Activated CD4-positive, alpha-beta T cell treated with anti-CD3 and anti-CD28 coated beads for 36 hours (primary cell): ENCODE results near the gene LACTBL1. TPM values are rescaled to one million over a fixed set of nuclear protein-coding genes. Genes with fewer than 3 reads are reported as not detected.
"Not testable (repeated sequence)": the region's sequence is repeated elsewhere in the genome, so short reads cannot be mapped to it uniquely, and the experiment has no call there.

Experiments
- ATAC-seq: fragments of 200-7000 bp; cut with Tn5 transposase; one replicate; pipeline ENCODE4 v1.10.0; 2021; ENCODE audit warnings: mild to moderate bottlenecking, moderate library complexity
- CTCF ChIA-PET: fragments of 350-600 bp; sonication (Branson Sonifier 250); formaldehyde crosslinking; loops from one replicate; lab custom pipeline; 2021; ENCODE audit warnings: antibody characterized with exemption; lab: Charles Lee
- POLR2A ChIA-PET: fragments of 350-600 bp; sonication (Branson Sonifier 250); formaldehyde crosslinking; loops from one replicate; lab custom pipeline; 2021; ENCODE audit warnings: antibody characterized with exemption, inconsistent platforms; lab: Charles Lee
- DNase-seq: peaks from one replicate; pipeline ENCODE4 v3.0.0-alpha.2; 2020
- H3K27ac Mint-ChIP-seq: one replicate; pipeline ENCODE4 v1.8.0; 2021; ENCODE audit warnings: mixed read lengths
- H3K27me3 Mint-ChIP-seq: one replicate; pipeline ENCODE4 v1.8.0; 2021; ENCODE audit warnings: mixed read lengths
- H3K36me3 Mint-ChIP-seq: one replicate; pipeline ENCODE4 v1.8.0; 2021; ENCODE audit warnings: low read depth, mixed read lengths
- H3K4me1 Mint-ChIP-seq: one replicate; pipeline ENCODE4 v1.8.0; 2021; ENCODE audit warnings: mixed read lengths
- H3K4me3 Mint-ChIP-seq: one replicate; pipeline ENCODE4 v1.8.0; 2021; ENCODE audit warnings: mild to moderate bottlenecking, moderate library complexity, mixed read lengths
- H3K9me3 Mint-ChIP-seq: one replicate; pipeline ENCODE4 v1.8.0; 2021; ENCODE audit warnings: low read depth, mixed read lengths
- intact Hi-C, 2 experiments: fragments of 100-400 bp; cut with DNase I in 1 of 2; cut with micrococcal nuclease in 1 of 2; formaldehyde crosslinking; loops; one replicate each; pipeline versions ENCODE4 v1.14.2 to v1.15.1; 2022 to 2024; cut with DNase I, micrococcal nuclease
- total RNA-seq, 2 experiments: library from RNA; stranded (reverse); gene quantifications; one replicate each; pipeline ENCODE4 v1.2.3, GENCODE V29; 2021

Gene LACTBL1, protein sequence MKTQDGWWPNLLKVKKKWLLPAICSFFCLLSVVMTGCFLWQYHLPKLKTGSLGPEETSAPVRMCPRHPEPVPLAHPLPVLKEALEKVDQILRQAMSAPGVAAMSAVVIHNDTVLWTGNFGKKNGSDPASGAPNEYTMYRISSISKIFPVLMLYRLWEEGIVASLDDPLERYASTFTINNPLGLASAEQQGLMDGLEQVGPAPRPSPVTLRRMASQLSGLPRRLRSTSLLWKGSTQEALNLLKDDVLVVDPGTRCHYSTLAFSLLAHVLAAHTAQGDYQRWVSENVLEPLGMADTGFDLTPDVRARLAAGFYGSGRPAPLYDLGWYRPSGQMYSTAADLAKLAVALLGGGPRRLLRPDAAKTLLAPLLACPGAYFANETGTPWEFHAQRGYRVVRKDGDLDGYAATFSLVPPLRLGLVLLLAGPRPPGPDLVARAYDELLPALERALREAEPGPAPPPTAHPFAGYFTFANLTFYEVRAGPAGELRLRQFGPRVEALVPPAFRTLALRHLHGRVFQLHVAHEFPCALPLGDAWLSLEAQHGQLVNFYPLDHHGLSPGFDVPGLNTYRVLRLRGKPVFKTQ
- not detected for total RNA-seq

DNA sequence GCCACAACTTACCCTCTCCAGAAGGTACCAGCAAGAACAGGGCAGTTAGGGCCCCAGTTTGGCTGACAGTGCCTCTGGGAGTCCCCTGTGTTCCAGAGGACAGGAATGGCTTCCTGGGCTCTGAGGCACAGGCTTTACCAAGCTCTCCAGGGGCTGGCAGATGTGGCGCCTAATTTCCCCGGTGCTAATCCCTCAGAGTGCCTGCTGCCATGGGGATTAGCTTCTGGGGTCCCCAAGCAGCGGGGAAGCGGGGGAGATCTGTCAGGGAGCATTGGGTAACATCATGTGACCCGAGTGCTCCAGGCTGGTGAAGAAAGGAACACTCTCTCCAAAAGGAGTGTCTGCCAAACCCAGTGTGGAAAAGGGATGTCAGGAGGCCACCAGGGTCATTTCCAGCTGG, at the start of gene LACTBL1:
LACTBL1 (minus strand) TSS at position 107 of the 400 bp plus-strand sequence. CDS start 550 bp downstream, outside the sequence.
- intact Hi-C loops, result no loop called here
- Mint-ChIP-seq H3K27me3 (peaks cover 31% of the 10 kb centered on the region), H3K36me3 (no peaks in the 10 kb centered on the region), H3K4me1 (no peaks in the 10 kb centered on the region), H3K9me3 (no peaks in the 10 kb centered on the region), H3K27ac (no peak within 1 kb of the TSS), H3K4me3 (no peak within 1 kb of the TSS)
- ATAC-seq, result no peak
- CTCF ChIA-PET, result interaction anchor here (1.3 kb wide), 1 partner anchor 9 kb away, joined by 4 read pairs; no protein-coding TSS in a partner anchor
- no peak for DNase-seq
- POLR2A ChIA-PET, result no interaction called here

DNA sequence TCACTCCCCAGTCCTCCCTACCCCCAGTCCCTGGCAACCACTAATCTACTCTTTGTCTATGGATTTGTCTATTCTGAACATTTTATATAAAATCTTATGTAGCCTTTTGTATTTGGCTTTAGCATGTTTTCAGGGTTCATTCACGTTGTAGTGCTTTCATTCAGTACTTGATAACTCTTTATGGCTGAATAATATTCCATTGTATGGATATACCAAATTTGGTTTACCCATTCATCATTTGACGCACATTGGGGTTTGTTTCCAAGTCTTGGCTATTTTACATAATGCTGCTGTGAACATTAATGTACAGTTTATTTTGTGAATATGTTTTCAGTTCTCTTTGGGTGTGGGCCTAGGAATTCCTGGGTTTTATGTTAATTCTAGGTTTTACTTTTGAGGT, 49.2 kb upstream of the LACTBL1 start:
- Mint-ChIP-seq H3K27ac (no peak overlapping the region), H3K4me3 (no peak overlapping the region), H3K27me3 (no peaks in the 10 kb centered on the region), H3K36me3 (peaks cover 22% of the 10 kb centered on the region), H3K9me3 (peaks cover 7% of the 10 kb centered on the region), H3K4me1 (peaks cover 62% of the 10 kb centered on the region)
- ChIA-PET CTCF (no interaction called here), POLR2A (no interaction called here)
- ATAC-seq (no peak), DNase-seq (no peak)
- intact Hi-C loops, result no loop called here

DNA sequence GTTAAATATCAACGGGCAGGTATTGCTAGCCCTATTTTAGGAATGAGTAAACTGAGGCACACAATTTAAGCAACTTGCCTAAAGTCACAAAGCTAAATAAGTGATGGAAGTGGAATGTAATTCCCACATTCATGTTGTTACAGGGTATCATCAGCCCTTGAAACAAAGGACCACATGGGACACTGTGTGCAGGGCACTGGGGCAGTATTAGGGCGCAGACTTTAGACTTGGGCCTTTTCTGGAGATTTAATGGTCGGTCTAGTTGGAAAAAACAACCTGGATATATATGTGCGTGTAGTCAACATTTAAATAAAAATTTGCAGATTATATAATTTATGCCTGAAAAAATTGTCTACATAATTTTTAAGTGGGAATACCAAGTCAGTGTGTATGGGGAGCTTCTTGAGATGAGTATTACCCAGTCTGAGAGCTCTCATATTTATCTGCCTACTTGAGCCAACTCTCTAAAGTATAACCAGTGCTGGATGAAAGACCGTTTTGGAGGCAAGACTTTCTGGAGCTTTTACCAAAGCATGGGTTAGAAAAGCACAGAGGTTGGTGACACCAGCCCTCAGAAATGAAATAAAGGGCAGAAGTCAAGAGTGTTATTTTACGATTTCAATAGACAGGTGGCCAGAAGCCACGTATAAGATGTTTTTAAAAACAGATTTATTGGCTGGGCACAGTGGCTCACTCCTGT, 48.2 kb upstream of the LACTBL1 start:
- peaks cover 22% of the 10 kb centered on the region for H3K36me3 Mint-ChIP-seq
- peak overlapping the region; percentile 90 for H3K27ac Mint-ChIP-seq
- CTCF ChIA-PET, result interaction anchor here (0.7 to 2.6 kb wide), 3 partner anchors 16 to 163 kb away, joined by 3 to 10 read pairs (median 3); no protein-coding TSS in a partner anchor
- H3K27me3 Mint-ChIP-seq, result no peaks in the 10 kb centered on the region
- no peak for DNase-seq
- no peak for ATAC-seq
- POLR2A ChIA-PET, result interaction anchor here (0.6 kb wide), 1 partner anchor 35 kb away, joined by 8 read pairs; no protein-coding TSS in a partner anchor
- peaks cover 7% of the 10 kb centered on the region for H3K9me3 Mint-ChIP-seq
- intact Hi-C loops, result no loop called here
- peaks cover 53% of the 10 kb centered on the region for H3K4me1 Mint-ChIP-seq
- peak overlapping the region; percentile 98 for H3K4me3 Mint-ChIP-seq

DNA sequence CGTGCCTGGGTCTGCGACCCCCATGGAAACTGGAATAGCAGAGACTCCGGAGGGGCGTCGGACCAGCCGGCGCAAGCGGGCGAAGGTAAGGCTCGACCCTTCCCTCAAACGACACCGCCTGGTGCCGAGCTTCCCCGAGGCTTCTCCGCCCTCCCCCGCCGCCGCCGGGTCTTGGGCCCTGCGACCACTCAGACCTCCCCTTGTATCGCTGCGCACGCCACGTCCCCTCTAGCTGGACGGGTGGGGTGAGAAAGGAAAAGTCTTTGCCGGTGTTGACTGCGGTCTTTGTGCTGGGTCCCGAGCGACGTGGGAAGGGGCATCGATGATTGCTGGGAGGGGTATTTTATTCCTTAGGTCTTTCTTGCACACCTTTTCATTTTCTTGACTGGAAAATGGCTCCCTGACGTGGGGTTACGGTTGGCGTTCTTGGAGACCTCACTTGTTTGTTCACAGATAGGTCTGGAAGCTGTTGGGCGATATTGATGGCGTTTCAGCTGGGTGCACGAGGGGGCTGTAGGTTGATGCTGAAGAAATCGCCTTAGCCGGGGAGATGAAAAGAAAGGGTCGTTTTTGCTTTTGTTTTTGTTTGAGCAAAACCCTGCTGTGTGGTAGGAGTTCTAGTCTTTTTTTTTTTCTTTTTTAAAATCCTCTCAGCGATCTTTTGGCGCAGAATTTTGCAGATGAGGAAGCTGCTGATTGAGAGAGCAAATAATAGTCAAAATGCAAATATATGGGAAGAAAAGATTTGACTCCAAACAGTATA, 47.4 kb upstream of the LACTBL1 start:
- Mint-ChIP-seq H3K36me3 (peaks cover 22% of the 10 kb centered on the region), H3K27ac (peak overlapping the region; percentile 90), H3K4me1 (peaks cover 50% of the 10 kb centered on the region), H3K4me3 (peak overlapping the region; percentile 98), H3K9me3 (peaks cover 7% of the 10 kb centered on the region), H3K27me3 (no peaks in the 10 kb centered on the region)
- CTCF ChIA-PET, result interaction anchor here (0.6 to 2.6 kb wide), 2 partner anchors 44 to 164 kb away, joined by 3 to 10 read pairs; no protein-coding TSS in a partner anchor
- intact Hi-C loops, result loop anchor here (1.0 to 5.0 kb wide), 5 partner anchors 147 to 568 kb away; partner anchors contain the start of genes LUZP1 (in 2 of the 2), HNRNPR (in 1 of the 2) and ZBTB40 (in 1 of the 2)
- POLR2A ChIA-PET, result no interaction called here
- peak; percentile 27 for ATAC-seq
- peak; percentile 49 for DNase-seq

DNA sequence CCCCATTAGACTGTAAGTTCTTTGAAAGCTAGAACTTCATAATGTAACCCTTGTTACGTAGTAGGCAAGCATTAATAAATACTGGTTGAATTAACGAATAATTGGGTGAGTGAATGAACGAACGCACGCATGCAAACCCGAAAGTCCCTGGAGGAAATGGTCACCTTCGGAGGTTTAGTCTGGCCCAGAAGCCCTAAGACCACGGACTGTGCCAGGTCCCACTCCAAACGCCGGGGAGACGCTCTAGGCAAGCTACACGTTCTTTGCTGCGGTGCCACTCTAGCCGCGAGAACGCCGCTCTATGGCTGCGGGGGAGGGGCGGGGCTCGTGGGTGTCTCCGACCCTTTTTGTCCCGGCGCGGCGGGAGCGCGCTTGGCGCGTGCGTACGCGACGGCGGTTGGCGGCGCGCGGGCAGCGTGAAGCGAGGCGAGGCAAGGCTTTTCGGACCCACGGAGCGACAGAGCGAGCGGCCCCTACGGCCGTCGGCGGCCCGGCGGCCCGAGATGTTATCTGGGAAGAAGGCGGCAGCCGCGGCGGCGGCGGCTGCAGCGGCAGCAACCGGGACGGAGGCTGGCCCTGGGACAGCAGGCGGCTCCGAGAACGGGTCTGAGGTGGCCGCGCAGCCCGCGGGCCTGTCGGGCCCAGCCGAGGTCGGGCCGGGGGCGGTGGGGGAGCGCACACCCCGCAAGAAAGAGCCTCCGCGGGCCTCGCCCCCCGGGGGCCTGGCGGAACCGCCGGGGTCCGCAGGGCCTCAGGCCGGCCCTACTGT, 46.6 kb upstream of the LACTBL1 start, which contains the start of gene KDM1A:
KDM1A (plus strand) TSS at position 375 of the 769 bp plus-strand sequence; CDS start at position 504, 129 bp downstream.
- Mint-ChIP-seq H3K36me3 (peaks cover 22% of the 10 kb centered on the region), H3K27me3 (no peaks in the 10 kb centered on the region), H3K9me3 (peaks cover 7% of the 10 kb centered on the region), H3K4me1 (peaks cover 43% of the 10 kb centered on the region), H3K4me3 (peak within 1 kb of the TSS; percentile 98), H3K27ac (peak within 1 kb of the TSS; percentile 90)
- ChIA-PET POLR2A (interaction anchor here (0.6 kb wide), 1 partner anchor 611 kb away, joined by 10 read pairs; no protein-coding TSS in a partner anchor), CTCF (interaction anchor here (0.6 to 2.6 kb wide), 4 partner anchors 44 to 1117 kb away, joined by 3 to 10 read pairs (median 3); no protein-coding TSS in a partner anchor)
- intact Hi-C loops, result loop anchor here (1.0 to 5.0 kb wide), 5 partner anchors 148 to 567 kb away; partner anchors contain the start of genes LUZP1 (in 2 of the 2), HNRNPR (in 1 of the 2) and ZBTB40 (in 1 of the 2)
- ATAC-seq, result peak; percentile 97
- peak; percentile 96 for DNase-seq

DNA sequence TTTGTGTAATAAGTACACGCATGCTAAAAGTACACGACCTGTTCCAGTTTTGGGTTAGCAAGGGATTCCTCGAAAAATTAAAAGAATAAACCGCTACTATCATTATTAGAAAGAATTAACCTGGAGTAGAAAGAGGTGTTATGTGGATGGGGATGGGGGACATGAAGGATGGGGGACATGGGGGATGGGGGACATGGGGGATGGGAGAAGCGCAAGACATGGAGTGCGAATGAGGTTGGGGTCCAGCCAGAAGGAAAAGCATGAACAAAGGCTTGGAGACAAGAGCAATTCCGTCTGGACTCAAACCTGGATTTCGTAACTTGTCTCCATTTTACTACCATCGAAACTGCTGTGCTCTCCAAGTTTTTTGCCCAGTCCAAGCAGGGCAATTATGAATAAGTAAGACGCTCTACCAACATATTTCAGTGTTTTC, 46.0 kb upstream of the LACTBL1 start:
- Mint-ChIP-seq H3K27ac (peak overlapping the region; percentile 86), H3K9me3 (peaks cover 4% of the 10 kb centered on the region), H3K4me3 (peak overlapping the region; percentile 86), H3K36me3 (peaks cover 19% of the 10 kb centered on the region), H3K4me1 (peaks cover 39% of the 10 kb centered on the region), H3K27me3 (no peaks in the 10 kb centered on the region)
- intact Hi-C loops, result loop anchor here (1.0 to 5.0 kb wide), 5 partner anchors 149 to 566 kb away; partner anchors contain the start of genes LUZP1 (in 2 of the 2), HNRNPR (in 1 of the 2) and ZBTB40 (in 1 of the 2)
- ChIA-PET CTCF (interaction anchor here (0.7 to 2.6 kb wide), 3 partner anchors 84 to 1117 kb away, joined by 3 to 10 read pairs (median 3); no protein-coding TSS in a partner anchor), POLR2A (interaction anchor here (0.6 kb wide), 1 partner anchor 612 kb away, joined by 10 read pairs; no protein-coding TSS in a partner anchor)
- ATAC-seq (no peak), DNase-seq (no peak)

DNA sequence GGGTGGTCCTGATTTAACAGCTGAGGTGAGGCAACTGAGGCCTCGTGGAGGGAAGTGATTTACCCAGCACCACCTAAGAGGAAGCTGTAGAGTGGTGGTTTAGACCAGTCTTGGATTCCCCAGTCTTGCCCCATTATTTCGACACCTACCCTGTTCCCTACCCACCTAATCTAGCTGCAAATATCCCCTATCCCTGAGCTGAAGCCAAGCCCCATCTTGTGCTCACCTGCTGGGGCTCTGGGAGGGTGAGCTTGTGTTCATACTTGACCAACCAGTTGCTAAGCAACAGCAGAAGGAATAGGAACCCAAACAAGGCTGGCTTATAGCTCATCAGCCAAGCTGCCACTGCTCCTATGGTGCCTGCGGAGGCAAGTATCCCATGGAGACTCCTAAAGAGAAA, 41.0 kb upstream of the LACTBL1 start:
- DNase-seq, result no peak
- ATAC-seq, result no peak
- no peaks in the 10 kb centered on the region for H3K36me3 Mint-ChIP-seq
- H3K27ac Mint-ChIP-seq, result no peak overlapping the region
- ChIA-PET POLR2A (no interaction called here), CTCF (interaction anchor here (0.6 to 0.7 kb wide), 2 partner anchors 10 to 153 kb away, joined by 3 to 5 read pairs; no protein-coding TSS in a partner anchor)
- no peaks in the 10 kb centered on the region for H3K27me3 Mint-ChIP-seq
- intact Hi-C loops, result no loop called here
- H3K9me3 Mint-ChIP-seq, result no peaks in the 10 kb centered on the region
- H3K4me1 Mint-ChIP-seq, result peaks cover 6% of the 10 kb centered on the region
- H3K4me3 Mint-ChIP-seq, result no peak overlapping the region

DNA sequence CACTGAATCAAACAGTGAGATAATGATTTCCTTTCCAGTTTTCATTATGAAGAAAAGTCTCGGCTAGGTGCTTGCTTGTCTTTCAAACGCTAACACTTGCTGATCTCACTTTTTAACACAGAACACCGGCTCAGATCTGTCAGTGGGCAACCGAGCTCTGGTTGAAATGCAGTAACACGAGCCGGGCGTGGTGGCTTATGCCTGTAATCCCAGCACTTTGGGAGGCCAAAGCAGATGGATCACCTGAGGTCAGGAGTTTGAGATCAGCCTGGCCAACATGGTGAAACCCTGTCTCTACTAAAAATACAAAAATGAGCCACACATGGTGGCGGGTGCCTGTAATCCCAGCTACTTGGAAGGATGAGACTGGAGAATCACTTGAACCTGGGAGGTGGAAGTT, 37.4 kb upstream of the LACTBL1 start:
- H3K27me3 Mint-ChIP-seq, result not testable (repeated sequence)

DNA sequence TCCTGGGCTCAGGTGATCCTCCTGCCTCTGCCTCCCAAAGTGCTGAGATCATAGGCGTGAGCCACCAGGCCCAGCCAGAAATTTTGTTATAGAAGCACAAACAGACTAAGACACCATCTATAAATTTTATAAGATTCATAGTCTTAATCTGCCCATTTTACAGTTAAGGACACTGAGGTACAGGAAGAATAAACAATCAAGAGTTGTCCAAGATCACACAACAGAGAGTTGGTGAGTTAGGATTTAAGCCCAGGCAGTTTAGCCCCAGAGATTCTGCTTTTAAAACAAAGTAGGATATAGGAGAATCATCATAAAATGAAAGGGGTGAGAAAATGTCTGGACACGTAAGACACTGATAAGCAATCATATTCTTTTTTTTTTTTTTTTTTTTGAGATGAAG, 36.2 kb upstream of the LACTBL1 start:
- no peaks in the 10 kb centered on the region for H3K36me3 Mint-ChIP-seq
- H3K27ac Mint-ChIP-seq, result no peak overlapping the region
- no peak overlapping the region for H3K4me3 Mint-ChIP-seq
- ChIA-PET CTCF (no interaction called here), POLR2A (no interaction called here)
- H3K27me3 Mint-ChIP-seq, result peaks cover 3% of the 10 kb centered on the region
- ATAC-seq (no peak), DNase-seq (no peak)
- H3K9me3 Mint-ChIP-seq, result no peaks in the 10 kb centered on the region
- intact Hi-C loops, result no loop called here
- no peaks in the 10 kb centered on the region for H3K4me1 Mint-ChIP-seq

More for the DNA sequence above, 37.4 kb upstream of the LACTBL1 start:
- intact Hi-C loops, ATAC-seq, H3K4me3 Mint-ChIP-seq, H3K4me1 Mint-ChIP-seq, H3K9me3 Mint-ChIP-seq, H3K36me3 Mint-ChIP-seq, POLR2A ChIA-PET, H3K27ac Mint-ChIP-seq, DNase-seq: not testable (repeated sequence)
- CTCF ChIA-PET, result interaction anchor here (1.0 kb wide), 1 partner anchor 174 kb away, joined by 3 read pairs; no protein-coding TSS in a partner anchor
